Transverse colon (tissue), 4 donors: Measurements from ENCODE around the gene CPXM1. TPM values are rescaled to one million over a fixed set of nuclear protein-coding genes. Genes with fewer than 3 reads are reported as not detected.

ENCODE experiments used
- DNase-seq: peaks from one replicate; pipeline ENCODE4 v3.0.0-alpha.2; 2019
- H3K27ac ChIP-seq, 4 donors: fragments of 200-600 bp; sonication (generic); 2 replicates each; pipeline ENCODE4 v1.5.1; 2016 to 2018; ENCODE audit warnings: inconsistent platforms in 4 of 4
- H3K27me3 ChIP-seq: fragments of 200-600 bp; sonication (generic); 2 replicates; pipeline ENCODE4 v1.5.1; 2017; ENCODE audit warnings: inconsistent platforms
- H3K36me3 ChIP-seq, 4 donors: fragments of 200-600 bp; sonication (generic); 2 replicates each; pipeline ENCODE4 v1.5.1; 2017 to 2019; ENCODE audit warnings: inconsistent platforms in 4 of 4
- H3K4me1 ChIP-seq, 4 donors: fragments of 200-600 bp; sonication (generic); 2 replicates each; pipeline ENCODE4 v1.5.1; 2017 to 2020; ENCODE audit warnings: inconsistent platforms in 4 of 4
- H3K4me3 ChIP-seq, 4 donors: fragments of 200-600 bp; sonication (generic); 1 replicate in 1 of 4; 2 replicates in 3 of 4; pipeline versions ENCODE4 v1.5.1 to v1.6.1; 2017 to 2019; ENCODE audit warnings: inconsistent platforms in 4 of 4
- H3K9me3 ChIP-seq, 2 donors: fragments of 200-600 bp; sonication (generic); 2 replicates each; pipeline ENCODE4 v1.5.1; 2017 to 2019; ENCODE audit warnings: inconsistent platforms in 2 of 2
- EP300 ChIP-seq: sonication (generic); formaldehyde crosslinking; IDR thresholded peaks from one replicate; pipeline ENCODE4 v1.6.1; 2017; ENCODE audit warnings: antibody characterized with exemption, low read depth
- POLR2A ChIP-seq: fragments of 450-650 bp; IDR thresholded peaks from one replicate; pipeline ENCODE4 v1.6.1; 2016; ENCODE audit warnings: antibody characterized with exemption, mild to moderate bottlenecking, moderate library complexity
- POLR2AphosphoS5 ChIP-seq, 3 donors: sonication (generic); formaldehyde crosslinking; IDR thresholded peaks; one replicate each; pipeline ENCODE4 v1.6.1; 2016; ENCODE audit warnings: antibody characterized with exemption in 3 of 3
- WGBS, 2 donors: methylation state at CpG; one replicate each; pipeline ENCODE4 v1.1.5; 2018; ENCODE audit warnings: low coverage in 1 of 2; 5-methylcytosine and 5-hydroxymethylcytosine counted together
- in situ Hi-C, 4 donors: fragments of 200-750 bp; cut with MboI; loops; one replicate each; pipeline versions ENCODE4 v1.15.0 to v1.15.1; 2017; ENCODE audit warnings: low sequenced_read_pairs in 3 of 4, low pct_ligation_motif_present in 1 of 4, low pct_unique_long_range_greater_than_20kb in 1 of 4
- intact Hi-C: fragments of 100-400 bp; cut with DNase I; formaldehyde crosslinking; loops from one replicate; pipeline ENCODE4 v1.15.1; 2023; ENCODE audit warnings: low total_unique reads
- total RNA-seq, 4 donors: library from RNA; depleted of rRNA; stranded (reverse); fragments of >200 nt; gene quantifications; one replicate each; pipeline ENCODE4 v1.1.0, GENCODE V29; 2016
- TF ChIP-seq, protein P1 (sequence below), 5 experiments: fragments of 200-600 bp in 3 of 5; fragments of 450-650 bp in 2 of 5; sonication (generic) in 3 of 5; IDR thresholded peaks; 1 replicate in 2 of 5; 2 replicates in 3 of 5; pipeline ENCODE4 v1.5.1; 2016 to 2017; ENCODE audit warnings: antibody characterized with exemption in 5 of 5, inconsistent platforms in 3 of 5, mild to moderate bottlenecking in 2 of 5, moderate library complexity in 1 of 5

CPXM1 gene
- total RNA-seq, 4 donors from 2014 or later: 0.80 to 2.6 (median 1.0) TPM

DNA sequence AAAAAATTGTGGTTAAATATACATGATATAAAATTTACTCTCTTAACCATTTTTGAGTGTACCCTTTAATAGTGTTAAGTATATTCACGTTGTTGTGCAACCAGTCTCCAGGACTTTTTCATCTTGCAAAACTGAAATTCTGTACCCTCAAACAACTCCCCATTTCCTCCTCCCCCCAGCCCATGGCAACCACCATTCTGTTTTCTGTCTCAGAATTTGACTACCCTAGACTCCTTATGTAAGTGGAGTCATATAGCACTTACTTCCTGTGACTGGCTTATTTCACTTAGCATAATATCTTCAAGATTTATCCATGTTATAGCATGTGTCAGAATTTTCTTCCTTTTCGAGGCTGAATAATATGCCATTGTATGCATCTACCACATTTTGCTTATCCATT is 45.2 kb upstream of the CPXM1 start:
- H3K4me3 ChIP-seq: no peak overlapping the region
- TF ChIP-seq POLR2AphosphoS5 (IDR thresholded peaks at IDR 0.05) (no peak), POLR2A (no peak), EP300 (no peak)
- TF ChIP-seq, protein P1, sequence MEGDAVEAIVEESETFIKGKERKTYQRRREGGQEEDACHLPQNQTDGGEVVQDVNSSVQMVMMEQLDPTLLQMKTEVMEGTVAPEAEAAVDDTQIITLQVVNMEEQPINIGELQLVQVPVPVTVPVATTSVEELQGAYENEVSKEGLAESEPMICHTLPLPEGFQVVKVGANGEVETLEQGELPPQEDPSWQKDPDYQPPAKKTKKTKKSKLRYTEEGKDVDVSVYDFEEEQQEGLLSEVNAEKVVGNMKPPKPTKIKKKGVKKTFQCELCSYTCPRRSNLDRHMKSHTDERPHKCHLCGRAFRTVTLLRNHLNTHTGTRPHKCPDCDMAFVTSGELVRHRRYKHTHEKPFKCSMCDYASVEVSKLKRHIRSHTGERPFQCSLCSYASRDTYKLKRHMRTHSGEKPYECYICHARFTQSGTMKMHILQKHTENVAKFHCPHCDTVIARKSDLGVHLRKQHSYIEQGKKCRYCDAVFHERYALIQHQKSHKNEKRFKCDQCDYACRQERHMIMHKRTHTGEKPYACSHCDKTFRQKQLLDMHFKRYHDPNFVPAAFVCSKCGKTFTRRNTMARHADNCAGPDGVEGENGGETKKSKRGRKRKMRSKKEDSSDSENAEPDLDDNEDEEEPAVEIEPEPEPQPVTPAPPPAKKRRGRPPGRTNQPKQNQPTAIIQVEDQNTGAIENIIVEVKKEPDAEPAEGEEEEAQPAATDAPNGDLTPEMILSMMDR (IDR thresholded peaks at IDR 0.05): no peak
- DNase-seq: no peak
- H3K27me3 ChIP-seq: no peaks in the 10 kb centered on the region
- H3K36me3 ChIP-seq: no peaks in the 10 kb centered on the region
- H3K9me3 ChIP-seq: no peaks in the 10 kb centered on the region
- in situ Hi-C loops: no loop called here
- 33 to 79% methylated on average over 1 to 2 of the region's 2 CpGs for WGBS, 2 donors
- H3K4me1 ChIP-seq: peaks cover 8 to 11% (median 10%) of the 10 kb centered on the region in 4 donors
- no peak overlapping the region for H3K27ac ChIP-seq
- intact Hi-C loops: no loop called here

DNA sequence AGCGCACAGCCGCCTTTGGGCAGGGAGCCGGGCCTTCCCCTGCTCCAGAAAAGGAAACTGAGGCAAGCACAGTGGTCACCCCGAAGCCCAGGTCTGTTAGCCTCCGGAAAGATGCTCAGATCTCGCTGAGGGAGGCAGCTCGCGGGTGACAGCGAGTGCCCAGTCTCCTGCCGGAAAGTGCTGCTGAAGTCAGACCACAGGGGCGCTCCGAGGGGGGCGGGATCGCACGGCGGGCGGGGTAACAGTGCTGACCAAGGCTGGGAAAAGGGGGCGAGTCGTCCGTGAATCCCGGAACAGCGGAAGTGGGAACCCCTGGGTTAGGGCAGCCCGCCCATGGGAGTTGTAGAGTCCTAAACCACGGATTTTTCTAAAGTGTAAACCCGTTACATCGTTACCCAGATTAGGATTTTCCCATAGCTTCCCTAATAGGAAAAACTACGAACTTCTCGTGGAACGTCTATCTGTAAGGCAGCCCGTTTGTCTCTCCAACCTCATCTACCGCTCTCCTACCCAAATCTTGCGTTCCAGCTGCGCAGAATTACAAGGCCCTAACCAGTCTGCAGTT is 40.6 kb upstream of the CPXM1 start:
- Histone ChIP-seq H3K36me3 (no peaks in the 10 kb centered on the region), H3K27me3 (no peaks in the 10 kb centered on the region), H3K9me3 (no peaks in the 10 kb centered on the region), H3K4me1 (peaks cover 8 to 19% (median 17%) of the 10 kb centered on the region in 4 donors), H3K27ac (peak overlapping the region; percentile 89 to 94 (median 93)), H3K4me3 (peak overlapping the region; percentile 74 to 96 (median 91))
- TF ChIP-seq, protein P1 (IDR thresholded peaks at IDR 0.05): no peak
- TF ChIP-seq POLR2A: no peak
- no peak for TF ChIP-seq EP300
- TF ChIP-seq POLR2AphosphoS5 (IDR thresholded peaks at IDR 0.05): no peak
- intact Hi-C loops (no loop called here), in situ Hi-C loops (no loop called here)
- 8 to 24% methylated on average over 7 to 31 of the region's 33 CpGs for WGBS, 2 donors
- DNase-seq: peak; percentile 53

DNA sequence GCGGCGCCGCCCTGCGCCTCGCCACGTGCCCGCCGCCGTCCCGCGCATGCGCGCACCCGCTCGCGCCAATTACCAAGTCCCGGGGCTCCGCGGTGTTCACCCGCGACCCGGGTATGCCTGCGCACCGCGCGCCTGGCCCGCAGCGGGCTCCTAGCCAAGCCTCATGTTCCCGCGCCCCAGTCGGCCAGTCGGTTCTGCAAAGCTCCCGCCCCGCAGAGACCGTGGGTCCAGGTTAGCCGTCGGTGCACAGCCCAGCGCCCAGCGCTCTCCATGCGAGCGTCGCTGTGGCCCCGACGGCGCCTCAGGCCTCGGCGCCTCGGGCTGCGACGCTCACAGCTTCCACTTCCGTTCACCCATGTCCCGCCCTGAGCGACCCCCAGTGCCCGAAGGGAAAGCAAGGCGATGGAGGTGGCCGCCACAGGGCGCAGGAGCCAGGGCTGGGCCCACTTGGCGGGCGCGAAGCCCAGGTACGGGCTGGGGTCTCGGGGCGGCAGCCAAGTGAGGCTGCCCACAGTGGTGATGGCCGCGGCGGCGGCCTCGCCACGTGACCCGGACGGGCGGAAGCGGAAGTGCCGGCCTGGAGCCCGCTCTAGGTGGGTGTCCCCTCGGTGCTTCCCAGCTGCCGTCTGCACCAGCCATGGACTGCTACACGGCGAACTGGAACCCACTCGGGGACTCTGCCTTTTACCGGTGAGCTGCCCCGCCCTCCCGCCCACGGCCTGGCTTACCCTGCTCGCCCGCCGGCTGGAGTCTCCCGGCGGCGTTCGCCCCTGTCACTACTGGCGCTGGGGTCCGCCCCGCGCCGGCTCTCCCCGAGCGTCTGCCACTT is 39.9 kb upstream of the CPXM1 start, which contains the start of the genes PCED1A and VPS16:
Gene PCED1A, minus strand, starts transcription at position 518 of the 829 bp plus-strand sequence. CDS start 743 bp downstream, outside the sequence.
Gene VPS16, plus strand, starts transcription at position 608 of the 829 bp plus-strand sequence. Its CDS starts 30 bp downstream, at position 638.
- no peaks in the 10 kb centered on the region for H3K27me3 ChIP-seq
- DNase-seq: peak; percentile 88
- peak within 1 kb of the TSS; percentile 74 to 96 (median 91) for H3K4me3 ChIP-seq
- in situ Hi-C loops (no loop called here), intact Hi-C loops (no loop called here)
- 12% methylated on average over 51 of the region's 98 CpGs; no CpG with 5 or more reads in 1 of the 2 donors for WGBS, 2 donors
- no peaks in the 10 kb centered on the region for H3K36me3 ChIP-seq
- H3K27ac ChIP-seq: peak within 1 kb of the TSS; percentile 89 to 94 (median 93)
- H3K9me3 ChIP-seq: no peaks in the 10 kb centered on the region
- peaks cover 8 to 19% (median 17%) of the 10 kb centered on the region in 4 donors for H3K4me1 ChIP-seq
- TF ChIP-seq POLR2A: peak; percentile 72
- TF ChIP-seq, protein P1 (IDR thresholded peaks at IDR 0.05): no peak
- TF ChIP-seq POLR2AphosphoS5 (IDR thresholded peaks at IDR 0.05): peak; percentile 65 to 89 (median 84)
- no peak for TF ChIP-seq EP300

DNA sequence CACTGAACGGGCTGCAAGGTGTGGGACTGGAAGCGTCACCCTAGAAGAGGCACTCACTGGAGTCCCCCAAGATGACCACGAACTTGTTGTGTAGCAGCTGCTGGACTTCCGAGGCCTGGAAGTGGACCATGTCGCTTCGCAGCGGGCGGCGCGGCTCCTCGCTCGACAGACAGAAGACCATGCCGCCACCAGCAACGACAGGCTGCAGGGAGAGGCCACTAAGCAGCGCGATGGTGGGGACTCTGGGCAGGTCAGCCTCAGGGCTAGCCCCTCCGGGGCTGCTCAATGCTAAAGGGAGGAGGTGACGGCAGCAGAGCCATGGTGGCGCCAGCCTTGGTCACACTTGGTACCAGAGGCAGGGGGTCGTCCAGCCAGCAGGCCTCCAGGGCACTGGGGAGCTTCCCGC is 39.3 kb upstream of the CPXM1 start:
- Histone ChIP-seq H3K4me1 (peaks cover 8 to 19% (median 17%) of the 10 kb centered on the region in 4 donors), H3K4me3 (peak overlapping the region in 3 of 4 donors; percentile 90 to 96 (median 92)), H3K9me3 (no peaks in the 10 kb centered on the region), H3K27me3 (no peaks in the 10 kb centered on the region), H3K27ac (peak overlapping the region; percentile 89 to 94 (median 93)), H3K36me3 (no peaks in the 10 kb centered on the region)
- TF ChIP-seq POLR2A (no peak), EP300 (no peak), POLR2AphosphoS5 (IDR thresholded peaks at IDR 0.05) (no peak)
- TF ChIP-seq, protein P1 (IDR thresholded peaks at IDR 0.05): no peak
- 89% methylated on average over 20 of the region's 21 CpGs; no CpG with 5 or more reads in 1 of the 2 donors for WGBS, 2 donors
- DNase-seq: no peak
- intact Hi-C loops (no loop called here), in situ Hi-C loops (no loop called here)
